GF-D8 (cell line): ENCODE measurements around the gene ADCY7.

Experiments used
- DNase-seq: peaks from one replicate; lab custom pipeline; 2025; lab: John Stamatoyannopoulos, UW

The ADCY7 gene

GRCh38 chr16:50298591-50299507 is 32.5 kb downstream of the ADCY7 start:
- DNase-seq, result no peak

GRCh38 chr16:50299508-50300105 is 33.3 kb downstream of the ADCY7 start:
- no peak for DNase-seq

GRCh38 chr16:50300942-50301625 is 34.7 kb downstream of the ADCY7 start:
- no peak for DNase-seq

GRCh38 chr16:50301626-50302471 is 35.5 kb downstream of the ADCY7 start:
- no peak for DNase-seq

GRCh38 chr16:50302472-50303005 is 36.2 kb downstream of the ADCY7 start:
- DNase-seq, result no peak

- no peak for DNase-seq
These were observed 36.8 kb downstream of the ADCY7 start for GRCh38 chr16:50303041-50303604.

- DNase-seq, result peak; percentile 49
These were observed 37.5 kb downstream of the ADCY7 start for GRCh38 chr16:50303605-50304466.

- no peak for DNase-seq
These were observed 38.4 kb downstream of the ADCY7 start for GRCh38 chr16:50304467-50305440.

GRCh38 chr16:50305441-50306061 is 39.2 kb downstream of the ADCY7 start:
- no peak for DNase-seq

- no peak for DNase-seq
These were observed 39.9 kb downstream of the ADCY7 start for GRCh38 chr16:50306287-50306686.

GRCh38 chr16:50308237-50308965 is 42.0 kb downstream of the ADCY7 start:
- no peak for DNase-seq

- DNase-seq, result no peak
These were observed 42.8 kb downstream of the ADCY7 start for GRCh38 chr16:50309156-50309526.

GRCh38 chr16:50309527-50310307 is 43.4 kb downstream of the ADCY7 start:
- no peak for DNase-seq

GRCh38 chr16:50310308-50311133 is 44.2 kb downstream of the ADCY7 start:
- DNase-seq, result no peak

- no peak for DNase-seq
These were observed 44.8 kb downstream of the ADCY7 start for GRCh38 chr16:50311134-50311528.

GRCh38 chr16:50311891-50312501 is 45.6 kb downstream of the ADCY7 start:
- DNase-seq, result no peak
